GM12878 (cell line): ENCODE data around the gene RIMS1. TPM values are rescaled to one million over a fixed set of nuclear protein-coding genes. Genes with fewer than 3 reads are reported as not detected.

Experiments used
- ATAC-seq: fragments of 200-7000 bp; cut with Tn5 transposase; 3 replicates; pipeline ENCODE4 v1.9.1; 2020; ENCODE audit warnings: mild to moderate bottlenecking, moderate library complexity
- BruUV-seq: library from RNA; stranded (reverse); fragments of 400-500 nt; replicated peaks from 2 replicates; lab custom pipeline; 2021; lab: Mats Ljungman, UMichigan
- CTCF ChIA-PET: fragments of 300-600 bp; sonication (Branson Sonifier 250); formaldehyde crosslinking; extraction: SDS; loops from one replicate; lab custom pipeline; 2021; ENCODE audit warnings: inconsistent platforms; lab: Yijun Ruan, JAX
- POLR2A ChIA-PET: fragments of 350-600 bp; formaldehyde crosslinking; extraction: SDS; loops from one replicate; lab custom pipeline; 2021; ENCODE audit warnings: inconsistent platforms; lab: Charles Lee
- RAD21 ChIA-PET: fragments of 300-600 bp; sonication (Branson Sonifier 250); formaldehyde crosslinking; loops from one replicate; lab custom pipeline; 2023; ENCODE audit warnings: antibody characterized with exemption; ENCODE audit not compliant: unreplicated experiment; lab: Charles Lee
- SMC1A ChIA-PET: fragments of 300-600 bp; sonication (Branson Sonifier 250); formaldehyde crosslinking; loops from one replicate; lab custom pipeline; 2023; ENCODE audit not compliant: unreplicated experiment, uncharacterized antibody; lab: Charles Lee
- DNase-seq: peaks from one replicate; pipeline ENCODE4 v3.0.0-alpha.2; 2011; ENCODE audit warnings: low read depth, low spot score
- FAIRE-seq: peaks from 3 replicates; lab custom pipeline; 2011; peaks lifted over from hg19 to GRCh38; lab: Jason Lieb, UNC
- H2AFZ ChIP-seq: 2 replicates; pipeline ENCODE4 v1.6.0; 2011; ENCODE audit warnings: low read depth, low read length, control low read depth; ENCODE audit not compliant: control insufficient read depth
- H3K27ac ChIP-seq: 2 replicates; pipeline ENCODE4 v1.5.1; 2011; ENCODE audit warnings: control low read depth; ENCODE audit not compliant: control insufficient read depth, insufficient read depth
- H3K27me3 ChIP-seq, 2 experiments: replicated peaks in 1 of 2; 2 replicates each; pipeline versions ENCODE4 v1.6.0 to v1.6.1; 2011; ENCODE audit warnings: low read length in 1 of 2; ENCODE audit not compliant: control insufficient read depth in 2 of 2, insufficient read depth in 2 of 2
- H3K36me3 ChIP-seq, 2 experiments: 2 replicates each; pipeline ENCODE4 v1.5.1; 2011; ENCODE audit warnings: low read length in 1 of 2; ENCODE audit not compliant: control insufficient read depth in 2 of 2, insufficient read depth in 2 of 2
- H3K4me1 ChIP-seq: 2 replicates; pipeline ENCODE4 v1.6.1; 2011; ENCODE audit warnings: mild to moderate bottlenecking, low read length, moderate library complexity, mixed read lengths; ENCODE audit not compliant: control insufficient read depth, insufficient read depth
- H3K4me2 ChIP-seq: 2 replicates; pipeline ENCODE4 v1.6.0; 2011; ENCODE audit warnings: control low read depth; ENCODE audit not compliant: control insufficient read depth, insufficient read depth
- H3K4me3 ChIP-seq: fragments of 200-600 bp; sonication (generic); 2 replicates; pipeline ENCODE4 v1.5.1; 2016
- H3K79me2 ChIP-seq: 2 replicates; pipeline ENCODE4 v1.6.0; 2011; ENCODE audit warnings: low read length; ENCODE audit not compliant: control insufficient read depth, insufficient read depth
- H3K9ac ChIP-seq: 2 replicates; pipeline ENCODE4 v1.8.0; 2011; ENCODE audit warnings: low read length, control low read depth, mixed read lengths; ENCODE audit not compliant: control insufficient read depth, insufficient read depth
- H3K9me3 ChIP-seq: replicated peaks from 3 replicates; pipeline ENCODE4 v1.5.1; 2011; ENCODE audit warnings: mild to moderate bottlenecking, low read length; ENCODE audit not compliant: control insufficient read depth, insufficient read depth
- H4K20me1 ChIP-seq: 2 replicates; pipeline ENCODE4 v1.6.0; 2011; ENCODE audit not compliant: control insufficient read depth, insufficient read depth
- BCL3 ChIP-seq: IDR thresholded peaks from 2 replicates; pipeline ENCODE4 v1.6.1; 2011; ENCODE audit warnings: borderline replicate concordance, low read depth, mild to moderate bottlenecking, moderate library complexity, low read length; ENCODE audit not compliant: insufficient read depth, poor library complexity, severe bottlenecking
- BRCA1 ChIP-seq: IDR thresholded peaks from 2 replicates; pipeline ENCODE4 v1.6.1; 2011; ENCODE audit warnings: low read depth, low read length, improper control_type of control experiment
- CBX3 ChIP-seq: fragments of 200-600 bp; sonication (generic); IDR thresholded peaks from 2 replicates; pipeline ENCODE4 v1.6.1; 2016; ENCODE audit warnings: low read depth, borderline replicate concordance
- HDAC2 ChIP-seq: fragments of 200-600 bp; sonication (generic); IDR thresholded peaks from 2 replicates; pipeline ENCODE4 v1.6.1; 2017
- KDM1A ChIP-seq: fragments of 200-600 bp; sonication (generic); IDR thresholded peaks from 2 replicates; pipeline ENCODE4 v1.6.1; 2016; ENCODE audit warnings: borderline replicate concordance
- NFYA ChIP-seq: IDR thresholded peaks from 2 replicates; pipeline ENCODE4 v1.6.1; 2011; ENCODE audit warnings: low read depth, mild to moderate bottlenecking, low read length, improper control_type of control experiment, borderline replicate concordance
- POLR2AphosphoS2 ChIP-seq: IDR thresholded peaks from 2 replicates; pipeline ENCODE4 v1.6.1; 2011; ENCODE audit warnings: low read depth, mild to moderate bottlenecking, low read length, improper control_type of control experiment, moderate library complexity
- SP1 ChIP-seq: IDR thresholded peaks from one replicate; pipeline ENCODE4 v1.6.1; 2011; ENCODE audit warnings: low read depth, low read length
- SUZ12 ChIP-seq: fragments of 200-600 bp; sonication (generic); IDR thresholded peaks from one replicate; pipeline ENCODE4 v1.6.1; 2018; ENCODE audit warnings: antibody characterized with exemption, mild to moderate bottlenecking; ENCODE audit not compliant: unreplicated experiment
- ZBED1 ChIP-seq: IDR thresholded peaks from 2 replicates; pipeline ENCODE4 v1.6.1; 2016; ENCODE audit warnings: borderline replicate concordance
- ZNF207 ChIP-seq: fragments of 450-650 bp; IDR thresholded peaks from 2 replicates; pipeline ENCODE4 v1.6.1; 2014; ENCODE audit warnings: antibody characterized with exemption, mild to moderate bottlenecking, borderline replicate concordance
- ZZZ3 ChIP-seq: IDR thresholded peaks from 2 replicates; pipeline ENCODE4 v1.6.1; 2011; ENCODE audit warnings: low read depth; ENCODE audit not compliant: control insufficient read depth, insufficient read length
- WGBS: methylation state at CpG from one replicate; pipeline ENCODE4 v1.1.6; 2016; ENCODE audit warnings: low lambda C conversion rate; ENCODE audit not compliant: insufficient replicate concordance, insufficient coverage; ENCODE audit errors: missing lambda C conversion rate; 5-methylcytosine and 5-hydroxymethylcytosine counted together
- in situ Hi-C: fragments of 300-500 bp; cut with MboI; formaldehyde crosslinking; loops from 9 replicates; pipeline ENCODE4 v1.14.3; 2018; ENCODE audit warnings: mixed read lengths
- intact Hi-C: fragments of 100-400 bp; cut with micrococcal nuclease; formaldehyde crosslinking; loops from one replicate; pipeline ENCODE4 v1.14.2; 2022; ENCODE audit not compliant: unreplicated experiment
- polyA plus RNA-seq, 11 experiments: library from polyadenylated mRNA; depleted of rRNA in 4 of 11; unstranded in 6 of 11; stranded (reverse) in 5 of 11; fragments of >200 nt; fragmentation: Nextera tagmentation in 4 of 11; fragmentation: Illumina TruSeq in 1 of 11; extraction: Ambion mirVana in 4 of 11; extraction: Trizol in 1 of 11; gene quantifications; 1 replicate in 1 of 11; 2 replicates in 10 of 11; pipeline versions ENCODE4 v1.2.1 to v1.2.3, GENCODE V29; 2011 to 2016; ENCODE audit warnings: inconsistent platforms in 2 of 11, missing spikeins in 2 of 11, low read depth in 1 of 11
- total RNA-seq, 4 experiments: library from RNA; depleted of rRNA in 3 of 4; stranded (reverse); fragments of >200 nt in 3 of 4; fragmentation: Illumina TruSeq in 1 of 4; extraction: Trizol in 1 of 4; gene quantifications; 2 replicates each; pipeline versions ENCODE4 v1.2.1 to v1.2.3, GENCODE V29; 2013 to 2021

RIMS1 gene
- total and polyA plus RNA-seq, 10 of the 15 experiments (the other 5 are each of a cell fraction or from before 2014, with no cell fraction given), result 0.05 to 0.76 (median 0.23) TPM

GRCh38 chr6:71887744-71888230 is 1.4 kb downstream of the RIMS1 start:
- SMC1A ChIA-PET, result no interaction called here

GRCh38 chr6:71888756-71889340 is 2.5 kb downstream of the RIMS1 start:
- ChIA-PET CTCF (no interaction called here), POLR2A (no interaction called here), RAD21 (no interaction called here), SMC1A (no interaction called here)
- Histone ChIP-seq H3K4me3 (no peak overlapping the region), H3K9ac (no peak overlapping the region), H3K36me3 (no peaks in the 10 kb centered on the region), H3K4me1 (no peaks in the 10 kb centered on the region), H4K20me1 (no peaks in the 10 kb centered on the region), H2AFZ (no peak overlapping the region), H3K27me3 (peaks cover 0 to 3% of the 10 kb centered on the region in 2 experiments), H3K27ac (no peak overlapping the region), H3K79me2 (no peaks in the 10 kb centered on the region), H3K9me3 (no peaks in the 10 kb centered on the region), H3K4me2 (no peak overlapping the region)
- no peak for ATAC-seq
- TF ChIP-seq POLR2AphosphoS2 (no peak), SP1 (no peak), BRCA1 (no peak), ZZZ3 (no peak), ZBED1 (no peak), NFYA (no peak), BCL3 (no peak), HDAC2 (no peak)
- intact Hi-C loops, result no loop called here
- WGBS, result 41% methylated on average over 7 of the region's 7 CpGs
- BruUV-seq, result no TSS peak
- in situ Hi-C loops, result no loop called here
- no peak for FAIRE-seq
- no peak for DNase-seq

More at GRCh38 chr6:71887744-71888230, 1.4 kb downstream of the RIMS1 start:
- FAIRE-seq, result no peak
- WGBS, result 54% methylated on average over 2 of the region's 2 CpGs
- H3K27me3 ChIP-seq, result peaks cover 0 to 3% of the 10 kb centered on the region in 2 experiments
- no peaks in the 10 kb centered on the region for H3K4me1 ChIP-seq
- ATAC-seq, result peak; percentile 32; the same call in 1 of the 3 replicates
- H2AFZ ChIP-seq, result no peak overlapping the region
- no peaks in the 10 kb centered on the region for H3K36me3 ChIP-seq
- ChIA-PET CTCF (no interaction called here), RAD21 (no interaction called here), POLR2A (no interaction called here)
- no peak overlapping the region for H3K27ac ChIP-seq
- intact Hi-C loops (no loop called here), in situ Hi-C loops (no loop called here)
- H3K9me3 ChIP-seq, result no peaks in the 10 kb centered on the region
- BruUV-seq, result no TSS peak
- H3K9ac ChIP-seq, result no peak overlapping the region
- no peak for TF ChIP-seq ZNF207
- no peak for TF ChIP-seq KDM1A
- TF ChIP-seq SUZ12, result no peak
- TF ChIP-seq CBX3, result no peak
- no peak overlapping the region for H3K4me2 ChIP-seq
- H4K20me1 ChIP-seq, result no peaks in the 10 kb centered on the region
- DNase-seq, result no peak
- H3K4me3 ChIP-seq, result no peak overlapping the region
- no peaks in the 10 kb centered on the region for H3K79me2 ChIP-seq
